ENCODE data around the gene SBNO2. TPM values are rescaled to one million over a fixed set of nuclear protein-coding genes. Genes with fewer than 3 reads are reported as not detected.

Gene SBNO2
- total RNA-seq, 1 donor from 2014 or later = 61.6 TPM

DNA sequence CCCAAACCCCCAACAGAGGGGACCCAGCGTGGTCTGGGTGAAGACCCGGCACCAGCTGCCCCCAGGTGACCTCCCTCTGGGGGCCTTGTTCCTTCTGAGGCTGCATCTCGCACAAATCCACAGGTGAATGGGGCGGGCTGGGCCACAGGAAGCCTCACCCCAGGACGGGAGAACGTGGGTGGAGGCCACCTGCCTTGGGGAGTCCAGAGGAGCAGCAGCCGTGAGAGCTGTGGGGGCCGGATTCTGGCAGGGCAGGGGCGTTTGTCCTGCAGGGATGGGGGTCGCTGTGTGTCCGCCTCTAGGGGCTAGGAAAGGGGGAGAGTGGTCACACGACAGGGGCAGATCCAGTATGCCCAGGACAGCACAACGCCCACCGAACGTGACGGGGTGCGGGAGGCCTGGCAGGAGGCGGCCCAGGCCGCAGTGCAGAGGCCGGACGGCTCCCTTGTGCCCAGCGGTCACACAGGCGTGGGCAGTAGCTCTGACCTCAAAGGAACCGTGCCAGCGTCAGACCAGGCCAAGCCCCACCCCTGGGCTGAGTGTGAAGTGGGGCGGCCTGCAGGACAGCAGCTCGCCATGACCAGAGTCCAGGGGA is 85.6 kb downstream of the SBNO2 start:
- peaks cover 5% of the 10 kb centered on the region for H3K4me1 Mint-ChIP-seq (ENCODE audit: unreplicated experiment)
- H3K4me3 Mint-ChIP-seq (ENCODE audit: unreplicated experiment) = no peak overlapping the region
- H3K27ac Mint-ChIP-seq (ENCODE audit: unreplicated experiment) = no peak overlapping the region
- no peaks in the 10 kb centered on the region for H3K27me3 Mint-ChIP-seq (ENCODE audit: unreplicated experiment)
- H3K36me3 Mint-ChIP-seq (ENCODE audit: unreplicated experiment) = peaks cover 4% of the 10 kb centered on the region
- no peaks in the 10 kb centered on the region for H3K9me3 Mint-ChIP-seq (ENCODE audit: unreplicated experiment)
- DNase-seq (ENCODE audit: extremely low spot score, unreplicated experiment) = no peak
- no peak for TF ChIP-seq CTCF (IDR thresholded peaks at IDR 0.05)

GRCh38 chr19:1087813-1088415 is 86.2 kb downstream of the SBNO2 start:
- Mint-ChIP-seq H3K9me3 (ENCODE audit: unreplicated experiment) (no peaks in the 10 kb centered on the region), H3K4me3 (ENCODE audit: unreplicated experiment) (no peak overlapping the region), H3K27me3 (ENCODE audit: unreplicated experiment) (no peaks in the 10 kb centered on the region), H3K4me1 (ENCODE audit: unreplicated experiment) (no peaks in the 10 kb centered on the region), H3K27ac (ENCODE audit: unreplicated experiment) (no peak overlapping the region), H3K36me3 (ENCODE audit: unreplicated experiment) (peaks cover 4% of the 10 kb centered on the region)
- no peak for DNase-seq (ENCODE audit: extremely low spot score, unreplicated experiment)
- no peak for TF ChIP-seq CTCF (IDR thresholded peaks at IDR 0.05)

DNA sequence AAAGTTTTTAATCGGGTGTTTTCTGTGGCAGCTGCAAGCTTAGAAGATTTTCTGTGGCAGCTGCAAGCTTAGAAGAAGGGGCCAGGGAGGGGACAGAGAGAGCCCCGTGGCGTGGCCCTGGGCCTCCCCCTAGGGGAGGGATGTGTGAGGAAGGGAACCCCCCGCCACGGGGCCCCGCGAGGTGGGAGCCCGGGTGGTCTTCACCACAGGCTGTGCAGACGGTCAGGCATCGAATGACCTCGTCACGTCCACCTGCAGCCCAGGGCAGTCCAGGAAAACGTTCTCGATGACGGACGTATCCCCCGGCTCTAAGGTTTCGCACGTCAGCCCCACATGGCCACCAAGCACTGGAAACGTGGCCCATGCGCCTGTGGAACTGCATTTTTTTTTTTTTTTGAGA is 87.5 kb downstream of the SBNO2 start:
- no peak for TF ChIP-seq CTCF (IDR thresholded peaks at IDR 0.05)
- Mint-ChIP-seq H3K36me3 (ENCODE audit: unreplicated experiment) (peaks cover 4% of the 10 kb centered on the region), H3K27ac (ENCODE audit: unreplicated experiment) (no peak overlapping the region), H3K9me3 (ENCODE audit: unreplicated experiment) (no peaks in the 10 kb centered on the region), H3K4me1 (ENCODE audit: unreplicated experiment) (peaks cover 4% of the 10 kb centered on the region), H3K4me3 (ENCODE audit: unreplicated experiment) (no peak overlapping the region), H3K27me3 (ENCODE audit: unreplicated experiment) (no peaks in the 10 kb centered on the region)
- DNase-seq (ENCODE audit: extremely low spot score, unreplicated experiment) = no peak

- Mint-ChIP-seq H3K27me3 (ENCODE audit: unreplicated experiment) (no peaks in the 10 kb centered on the region), H3K27ac (ENCODE audit: unreplicated experiment) (no peak overlapping the region), H3K4me1 (ENCODE audit: unreplicated experiment) (peaks cover 9% of the 10 kb centered on the region), H3K36me3 (ENCODE audit: unreplicated experiment) (peaks cover 4% of the 10 kb centered on the region), H3K4me3 (ENCODE audit: unreplicated experiment) (no peak overlapping the region), H3K9me3 (ENCODE audit: unreplicated experiment) (no peaks in the 10 kb centered on the region)
- TF ChIP-seq CTCF (IDR thresholded peaks at IDR 0.05) = no peak
- DNase-seq (ENCODE audit: extremely low spot score, unreplicated experiment) = no peak
Observed at GRCh38 chr19:1085676-1086442, 88.2 kb downstream of the SBNO2 start.

DNA sequence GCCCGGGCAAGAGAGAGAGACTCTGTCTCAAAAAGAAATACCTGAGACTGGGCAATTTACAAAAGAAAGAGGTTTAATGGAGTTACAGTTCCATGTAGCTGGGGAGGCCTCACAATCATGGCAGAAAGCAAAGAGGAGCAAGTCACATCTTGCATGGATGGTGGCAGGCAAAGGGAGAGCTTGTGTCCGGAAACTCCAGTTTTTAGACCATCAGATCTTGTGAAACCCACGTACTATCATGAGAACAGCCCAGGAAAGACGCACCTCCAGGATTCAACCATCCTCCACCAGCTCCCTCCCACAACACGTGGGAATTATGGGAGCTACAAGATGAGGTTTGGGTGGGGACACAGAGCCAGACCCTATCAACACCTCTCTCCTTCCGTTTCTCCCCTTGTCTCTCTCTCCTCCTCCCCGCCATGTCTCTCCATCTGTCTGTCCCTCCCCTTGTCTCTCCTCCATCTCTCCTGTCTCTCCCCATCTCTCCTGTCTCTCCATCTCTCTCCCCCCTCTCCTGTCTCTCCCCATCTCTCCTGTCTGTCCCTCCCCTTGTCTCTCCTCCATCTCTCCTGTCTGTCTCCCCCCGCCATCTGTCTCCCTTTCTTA is 88.9 kb downstream of the SBNO2 start:
- Mint-ChIP-seq H3K9me3 (ENCODE audit: unreplicated experiment) (no peaks in the 10 kb centered on the region), H3K4me1 (ENCODE audit: unreplicated experiment) (peaks cover 10% of the 10 kb centered on the region), H3K36me3 (ENCODE audit: unreplicated experiment) (peaks cover 4% of the 10 kb centered on the region), H3K27ac (ENCODE audit: unreplicated experiment) (no peak overlapping the region), H3K27me3 (ENCODE audit: unreplicated experiment) (no peaks in the 10 kb centered on the region), H3K4me3 (ENCODE audit: unreplicated experiment) (no peak overlapping the region)
- no peak for DNase-seq (ENCODE audit: extremely low spot score, unreplicated experiment)
- no peak for TF ChIP-seq CTCF (IDR thresholded peaks at IDR 0.05)

All from osteocyte (in vitro differentiated cells).